Measurements from ENCODE around the gene IKZF3. TPM values are rescaled to one million over a fixed set of nuclear protein-coding genes. Genes with fewer than 3 reads are reported as not detected.

Gene IKZF3
- total and polyA plus RNA-seq, 10 of the 15 experiments (the other 5 are each of a cell fraction or from before 2014, with no cell fraction given), result 5.5 to 98.2 (median 47.6) TPM

DNA sequence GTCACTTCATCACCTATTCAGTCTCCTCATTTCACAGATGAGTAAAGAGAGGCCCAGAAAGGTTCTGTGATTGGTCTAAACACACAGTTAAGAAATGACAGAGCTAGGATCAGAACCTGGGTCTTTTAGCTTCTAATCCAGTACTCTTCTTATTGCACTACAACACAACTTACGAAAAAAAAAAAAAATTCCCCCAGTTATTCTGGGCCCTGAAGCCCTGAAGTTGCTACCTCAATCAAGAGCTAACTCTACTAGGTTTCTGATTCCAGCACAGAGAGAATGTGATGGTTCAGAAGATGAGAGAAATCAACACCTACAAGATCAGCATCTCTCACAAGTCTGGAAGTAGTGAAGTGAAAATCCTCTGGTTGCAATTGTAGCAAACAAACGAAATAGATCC is 89.1 kb downstream of the IKZF3 start:
- intact Hi-C loops (cut with micrococcal nuclease; ENCODE audit: unreplicated experiment), result loop anchor here (5.0 kb wide), 1 partner anchor 87 kb away; the partner anchor contains the start of gene IKZF3
- no peak for FAIRE-seq
- TF ChIP-seq, protein P1, sequence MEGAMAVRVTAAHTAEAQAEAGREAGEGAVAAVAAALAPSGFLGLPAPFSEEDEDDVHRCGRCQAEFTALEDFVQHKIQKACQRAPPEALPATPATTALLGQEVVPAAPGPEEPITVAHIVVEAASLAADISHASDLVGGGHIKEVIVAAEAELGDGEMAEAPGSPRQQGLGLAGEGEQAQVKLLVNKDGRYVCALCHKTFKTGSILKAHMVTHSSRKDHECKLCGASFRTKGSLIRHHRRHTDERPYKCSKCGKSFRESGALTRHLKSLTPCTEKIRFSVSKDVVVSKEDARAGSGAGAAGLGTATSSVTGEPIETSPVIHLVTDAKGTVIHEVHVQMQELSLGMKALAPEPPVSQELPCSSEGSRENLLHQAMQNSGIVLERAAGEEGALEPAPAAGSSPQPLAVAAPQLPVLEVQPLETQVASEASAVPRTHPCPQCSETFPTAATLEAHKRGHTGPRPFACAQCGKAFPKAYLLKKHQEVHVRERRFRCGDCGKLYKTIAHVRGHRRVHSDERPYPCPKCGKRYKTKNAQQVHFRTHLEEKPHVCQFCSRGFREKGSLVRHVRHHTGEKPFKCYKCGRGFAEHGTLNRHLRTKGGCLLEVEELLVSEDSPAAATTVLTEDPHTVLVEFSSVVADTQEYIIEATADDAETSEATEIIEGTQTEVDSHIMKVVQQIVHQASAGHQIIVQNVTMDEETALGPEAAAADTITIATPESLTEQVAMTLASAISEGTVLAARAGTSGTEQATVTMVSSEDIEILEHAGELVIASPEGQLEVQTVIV (IDR thresholded peaks at IDR 0.05; ENCODE audit: borderline replicate concordance, partially characterized antibody), result no peak
- TF ChIP-seq ETV6 (conservative IDR thresholded peaks at IDR 0.05 in 1 of 2, IDR thresholded peaks at IDR 0.05 in 1 of 2; ENCODE audit: borderline replicate concordance in 1 of 2, low read depth in 1 of 2) (no peak; a peak in 1 of 4 replicates), E2F8 (IDR thresholded peaks at IDR 0.05; ENCODE audit: low read depth, partially characterized antibody) (no peak), ATF7 (IDR thresholded peaks at IDR 0.05; ENCODE audit: low read depth) (no peak), MEF2A (IDR thresholded peaks at IDR 0.05; ENCODE audit: insufficient read depth, low read depth, low read length) (0 out of 2 replicates have a peak, but pooled peaks have one; percentile 58), TAF1 (IDR thresholded peaks at IDR 0.05; ENCODE audit: borderline replicate concordance, low read depth, low read length) (0 out of 2 replicates have a peak, but pooled peaks have one; percentile 49), NBN (IDR thresholded peaks at IDR 0.05) (0 out of 2 replicates have a peak, but pooled peaks have one; percentile 47), KLF5 (IDR thresholded peaks at IDR 0.05; ENCODE audit: partially characterized antibody) (no peak), BHLHE40 (IDR thresholded peaks at IDR 0.05; ENCODE audit: borderline replicate concordance in 1 of 2, low read depth in 2 of 2, low read length in 1 of 2) (0 out of 4 replicates have a peak, but pooled peaks of 1 of the 2 experiments have one; percentile 28), USF1 (IDR thresholded peaks at IDR 0.05; ENCODE audit: borderline replicate concordance, extremely low read length, insufficient read depth, low read depth, low read length) (no peak)
- TF ChIP-seq, protein P2, sequence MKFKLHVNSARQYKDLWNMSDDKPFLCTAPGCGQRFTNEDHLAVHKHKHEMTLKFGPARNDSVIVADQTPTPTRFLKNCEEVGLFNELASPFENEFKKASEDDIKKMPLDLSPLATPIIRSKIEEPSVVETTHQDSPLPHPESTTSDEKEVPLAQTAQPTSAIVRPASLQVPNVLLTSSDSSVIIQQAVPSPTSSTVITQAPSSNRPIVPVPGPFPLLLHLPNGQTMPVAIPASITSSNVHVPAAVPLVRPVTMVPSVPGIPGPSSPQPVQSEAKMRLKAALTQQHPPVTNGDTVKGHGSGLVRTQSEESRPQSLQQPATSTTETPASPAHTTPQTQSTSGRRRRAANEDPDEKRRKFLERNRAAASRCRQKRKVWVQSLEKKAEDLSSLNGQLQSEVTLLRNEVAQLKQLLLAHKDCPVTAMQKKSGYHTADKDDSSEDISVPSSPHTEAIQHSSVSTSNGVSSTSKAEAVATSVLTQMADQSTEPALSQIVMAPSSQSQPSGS (IDR thresholded peaks at IDR 0.05; ENCODE audit: low read length), result 0 out of 2 replicates have a peak, but pooled peaks have one; percentile 25

More for the DNA sequence above, 89.1 kb downstream of the IKZF3 start:
- H3K9ac ChIP-seq (ENCODE audit: control insufficient read depth, insufficient read depth, low read length), result peak overlapping the region; percentile 74
- ChIA-PET SMC1A (ENCODE audit: uncharacterized antibody, unreplicated experiment) (interaction anchor here (0.6 to 4.9 kb wide), 17 partner anchors 8 to 140 kb away, joined by 3 to 60 read pairs (median 5); no protein-coding TSS in a partner anchor), POLR2A (interaction anchor here (0.5 to 4.9 kb wide), 13 partner anchors 11 to 768 kb away, joined by 3 to 81 read pairs (median 3); partner anchors contain the start of genes GSDMA and IKZF3), RAD21 (ENCODE audit: unreplicated experiment) (interaction anchor here (1.1 to 3.9 kb wide), 11 partner anchors 11 to 153 kb away, joined by 3 to 64 read pairs (median 7); partner anchors contain the start of gene IKZF3), CTCF (interaction anchor here (0.7 to 3.8 kb wide), 10 partner anchors 12 to 657 kb away, joined by 3 to 30 read pairs (median 5); partner anchors contain the start of gene PSMD3)
- peak overlapping the region; percentile 79 for H3K4me3 ChIP-seq
- WGBS (ENCODE audit: insufficient coverage, insufficient replicate concordance, low lambda C conversion rate, missing lambda C conversion rate), result 3% methylated on average over 2 of the region's 2 CpGs
- no peaks in the 10 kb centered on the region for H3K27me3 ChIP-seq (replicated peaks in 1 of 2; ENCODE audit: control insufficient read depth in 2 of 2, insufficient read depth in 2 of 2, low read length in 1 of 2)
- H3K9me3 ChIP-seq (replicated peaks; ENCODE audit: control insufficient read depth, insufficient read depth, low read length), result no peaks in the 10 kb centered on the region; the same call in 2 of the 3 replicates
- peak; percentile 58 for ATAC-seq
- H2AFZ ChIP-seq (ENCODE audit: control insufficient read depth, low read depth, low read length), result no peak overlapping the region
- DNase-seq (ENCODE audit: low read depth, low spot score), result peak; percentile 66
- peaks cover 89% of the 10 kb centered on the region for H3K79me2 ChIP-seq (ENCODE audit: control insufficient read depth, insufficient read depth, low read length)
- H3K36me3 ChIP-seq (ENCODE audit: control insufficient read depth in 2 of 2, insufficient read depth in 2 of 2, low read length in 1 of 2), result peaks cover 4 to 23% of the 10 kb centered on the region in 2 experiments
- H3K4me1 ChIP-seq (ENCODE audit: control insufficient read depth, insufficient read depth, low read length), result peaks cover 64% of the 10 kb centered on the region
- in situ Hi-C loops (cut with MboI), result no loop called here
- H3K27ac ChIP-seq (ENCODE audit: control insufficient read depth, insufficient read depth), result peak overlapping the region; percentile 95
- no peaks in the 10 kb centered on the region for H4K20me1 ChIP-seq (ENCODE audit: control insufficient read depth, insufficient read depth)
- BruUV-seq (replicated peaks), result no TSS peak
- H3K4me2 ChIP-seq (ENCODE audit: control insufficient read depth, insufficient read depth), result peak overlapping the region; percentile 97
